Spinal cord (tissue), 10 donors: ENCODE data around the gene DDO. TPM values are rescaled to one million over a fixed set of nuclear protein-coding genes. Genes with fewer than 3 reads are reported as not detected.
"Not testable (repeated sequence)": the region's sequence is repeated elsewhere in the genome, so short reads cannot be mapped to it uniquely, and the experiment has no call there.

Source experiments
- DNase-seq, 6 donors: peaks; one replicate each; pipeline versions ENCODE4 v3.0.0 to v3.0.0-alpha.2; 2013 to 2015; ENCODE audit warnings: low spot score in 6 of 6, low read depth in 4 of 6
- H3K27ac ChIP-seq: one replicate; pipeline ENCODE4 v1.5.1; 2013; ENCODE audit warnings: low read depth, low read length, control low read depth
- H3K27me3 ChIP-seq: one replicate; pipeline ENCODE4 v1.6.1; 2013; ENCODE audit warnings: low read length; ENCODE audit not compliant: control insufficient read depth, insufficient read depth
- H3K36me3 ChIP-seq: one replicate; pipeline ENCODE4 v1.6.1; 2013; ENCODE audit warnings: low read length; ENCODE audit not compliant: control insufficient read depth, insufficient read depth
- H3K4me1 ChIP-seq: one replicate; pipeline ENCODE4 v1.6.1; 2013; ENCODE audit warnings: low read length; ENCODE audit not compliant: control insufficient read depth, insufficient read depth
- H3K4me3 ChIP-seq: one replicate; pipeline ENCODE4 v1.5.1; 2013; ENCODE audit warnings: low read depth, low read length, control low read depth
- H3K9me3 ChIP-seq: one replicate; pipeline ENCODE4 v1.6.1; 2013; ENCODE audit warnings: low read length; ENCODE audit not compliant: control insufficient read depth, insufficient read depth
- WGBS: methylation state at CpG from one replicate; pipeline ENCODE4 v1.1.5; 2013; ENCODE audit warnings: missing lambda C conversion rate; ENCODE audit not compliant: insufficient coverage; 5-methylcytosine and 5-hydroxymethylcytosine counted together
- polyA plus RNA-seq, 2 donors: library from polyadenylated mRNA; unstranded; fragments of 120-200 nt; gene quantifications; one replicate each; pipeline ENCODE4 v1.2.1, GENCODE V29; 2013; ENCODE audit not compliant: insufficient read length in 2 of 2
- total RNA-seq, 2 donors: library from RNA; depleted of rRNA in 1 of 2; stranded (reverse); fragments of 120-200 nt in 1 of 2; fragments of >200 nt in 1 of 2; gene quantifications; one replicate each; pipeline versions ENCODE4 v1.2.3 to v1.2.4, GENCODE V29; 2013 to 2014
- donor health status: healthy.

Gene DDO
- total and polyA plus RNA-seq, 4 donors = 0.44 to 0.98 (median 0.85) TPM

DNA sequence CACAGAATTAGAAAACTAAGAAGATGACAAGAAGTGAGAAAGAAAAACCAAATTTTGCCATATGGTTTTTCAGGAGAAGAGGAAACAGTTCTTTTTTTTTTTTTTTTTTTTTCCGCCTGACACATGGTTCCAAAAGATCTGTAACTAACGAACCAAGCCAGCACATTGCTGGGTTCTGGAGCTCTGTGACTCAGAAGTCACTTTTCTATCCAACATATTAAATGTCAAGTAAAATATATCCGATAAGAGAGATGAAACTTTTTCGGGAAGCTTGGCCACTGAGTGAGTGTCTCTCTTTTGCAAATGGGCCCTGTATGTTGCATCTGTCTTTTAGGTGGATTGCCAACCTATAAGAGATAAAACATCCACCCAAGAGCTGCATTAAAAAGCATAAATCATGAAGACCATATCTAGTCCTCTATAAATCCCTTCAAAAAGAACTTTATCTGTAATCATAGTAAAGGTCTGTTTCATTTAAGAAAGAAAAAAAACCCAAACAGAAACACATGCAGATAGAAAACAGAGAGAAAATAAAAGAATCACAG is 61.8 kb downstream of the DDO start:
- peak in 1 of 6 donors; percentile 77 for DNase-seq
- H3K27me3 ChIP-seq = peaks cover 6% of the 10 kb centered on the region
- peaks cover 21% of the 10 kb centered on the region for H3K4me1 ChIP-seq
- peak overlapping the region; percentile 50 for H3K27ac ChIP-seq
- no peak overlapping the region for H3K4me3 ChIP-seq
- no CpG with 5 or more reads among the region's 4 CpGs for WGBS
- no peaks in the 10 kb centered on the region for H3K9me3 ChIP-seq
- H3K36me3 ChIP-seq = no peaks in the 10 kb centered on the region

GRCh38 chr6:110352563-110353262 is 62.7 kb downstream of the DDO start:
- 27% methylated on average over 5 of the region's 7 CpGs for WGBS
- H3K27me3 ChIP-seq = peaks cover 6% of the 10 kb centered on the region
- no peaks in the 10 kb centered on the region for H3K36me3 ChIP-seq
- peak in 1 of 6 donors; percentile 42 for DNase-seq
- H3K9me3 ChIP-seq = no peaks in the 10 kb centered on the region
- no peak overlapping the region for H3K4me3 ChIP-seq
- H3K27ac ChIP-seq = peak overlapping the region; percentile 50
- H3K4me1 ChIP-seq = peaks cover 17% of the 10 kb centered on the region

DNA sequence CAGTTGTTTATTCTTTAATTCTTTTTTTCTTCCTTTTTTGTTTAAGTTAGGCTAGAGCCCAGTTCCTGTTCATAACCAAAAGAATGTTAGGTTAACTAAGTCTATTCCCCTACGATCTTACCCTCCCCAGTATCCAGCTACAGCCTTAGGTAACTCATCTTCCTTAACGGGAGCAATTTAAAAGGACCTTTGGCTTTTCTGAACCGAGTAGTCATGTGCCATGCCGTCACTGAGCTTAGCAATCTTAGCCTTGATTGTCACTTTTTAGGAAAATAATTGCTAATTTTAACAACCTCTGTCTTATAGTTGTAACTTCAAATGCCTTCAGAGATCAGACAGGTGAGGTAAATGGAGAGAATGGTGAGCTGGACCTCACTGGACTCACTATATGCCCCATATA is 63.4 kb downstream of the DDO start:
- H3K4me3 ChIP-seq = no peak overlapping the region
- H3K27me3 ChIP-seq = peaks cover 6% of the 10 kb centered on the region
- no peaks in the 10 kb centered on the region for H3K9me3 ChIP-seq
- WGBS = 45% methylated on average over 2 of the region's 4 CpGs
- H3K4me1 ChIP-seq = peaks cover 11% of the 10 kb centered on the region
- no peak overlapping the region for H3K27ac ChIP-seq
- H3K36me3 ChIP-seq = no peaks in the 10 kb centered on the region
- no peak for DNase-seq

- H3K36me3 ChIP-seq = no peaks in the 10 kb centered on the region
- no peaks in the 10 kb centered on the region for H3K9me3 ChIP-seq
- H3K27ac ChIP-seq = no peak overlapping the region
- no peak for DNase-seq
- H3K27me3 ChIP-seq = peaks cover 4% of the 10 kb centered on the region
- H3K4me1 ChIP-seq = peaks cover 10% of the 10 kb centered on the region
- H3K4me3 ChIP-seq = no peak overlapping the region
- WGBS = 67% methylated on average over 2 of the region's 3 CpGs
These were observed 63.8 kb downstream of the DDO start for GRCh38 chr6:110351546-110351945.

DNA sequence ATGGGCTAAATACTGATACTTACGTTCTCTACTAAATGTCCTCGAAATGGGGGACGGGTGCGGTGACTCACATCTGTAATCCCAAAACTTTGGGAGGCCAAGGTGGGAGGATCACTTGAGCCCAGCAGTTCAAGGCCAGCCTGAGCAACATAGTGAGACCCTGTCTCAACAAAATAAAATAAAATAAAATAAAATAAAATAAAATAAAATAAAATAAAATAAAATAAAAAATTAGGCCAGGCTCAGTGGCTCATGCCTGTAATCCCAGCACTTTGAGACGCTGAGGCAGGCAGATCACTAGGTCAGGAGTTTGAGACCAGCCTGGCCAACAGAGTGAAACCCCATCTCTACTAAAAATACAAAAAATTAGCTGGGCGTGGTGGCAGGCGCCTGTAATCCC is 64.8 kb downstream of the DDO start:
- not testable (repeated sequence) for H3K27ac ChIP-seq, DNase-seq, H3K4me3 ChIP-seq, H3K27me3 ChIP-seq, H3K4me1 ChIP-seq, H3K36me3 ChIP-seq, H3K9me3 ChIP-seq
- 100% methylated on average over 4 of the region's 7 CpGs for WGBS

DNA sequence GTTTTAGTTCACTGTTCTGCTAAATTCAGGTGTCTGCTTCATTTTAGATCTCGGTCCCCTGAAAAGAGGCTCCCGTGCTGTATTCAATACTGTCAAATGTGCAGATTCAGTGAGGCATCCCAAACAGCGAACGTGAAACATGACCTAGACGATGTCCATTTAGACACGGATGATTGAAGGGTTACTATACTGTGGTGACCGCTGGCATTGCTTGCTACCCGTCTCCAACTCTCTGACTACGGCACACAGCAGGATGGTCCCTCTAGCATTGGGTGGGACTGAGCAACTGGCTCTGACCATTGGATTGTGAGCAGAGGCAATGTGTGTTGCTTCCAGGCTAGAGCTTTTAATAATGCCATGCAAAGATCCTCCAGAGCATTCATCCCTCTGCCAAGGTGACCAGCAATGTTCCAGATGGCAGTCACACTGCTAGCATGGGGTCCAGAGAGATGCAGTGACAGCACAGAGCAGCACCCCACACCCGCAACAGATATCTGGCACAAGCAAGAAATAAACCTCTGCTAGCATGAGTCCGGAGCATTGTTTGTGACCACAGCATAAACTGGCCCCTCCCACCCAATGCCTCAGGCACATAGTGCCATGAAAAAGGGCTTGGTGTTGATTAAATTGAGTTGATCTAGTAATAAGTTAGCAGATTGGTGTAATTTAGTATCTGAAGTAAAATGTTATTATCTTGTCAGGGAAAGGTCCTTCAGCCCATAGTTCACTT is 66.2 kb downstream of the DDO start:
- WGBS = 58% methylated on average over 9 of the region's 11 CpGs
- H3K4me1 ChIP-seq = peaks cover 6% of the 10 kb centered on the region
- H3K9me3 ChIP-seq = no peaks in the 10 kb centered on the region
- H3K36me3 ChIP-seq = no peaks in the 10 kb centered on the region
- no peaks in the 10 kb centered on the region for H3K27me3 ChIP-seq
- no peak overlapping the region for H3K4me3 ChIP-seq
- DNase-seq = no peak
- H3K27ac ChIP-seq = no peak overlapping the region

- no peak for DNase-seq
- H3K27me3 ChIP-seq = no peaks in the 10 kb centered on the region
- no peak overlapping the region for H3K4me3 ChIP-seq
- no peak overlapping the region for H3K27ac ChIP-seq
- WGBS = 60% methylated on average over 1 of the region's 4 CpGs
- no peaks in the 10 kb centered on the region for H3K9me3 ChIP-seq
- H3K36me3 ChIP-seq = no peaks in the 10 kb centered on the region
- H3K4me1 ChIP-seq = peaks cover 12% of the 10 kb centered on the region
These were observed 70.3 kb downstream of the DDO start for GRCh38 chr6:110345025-110345424.

DNA sequence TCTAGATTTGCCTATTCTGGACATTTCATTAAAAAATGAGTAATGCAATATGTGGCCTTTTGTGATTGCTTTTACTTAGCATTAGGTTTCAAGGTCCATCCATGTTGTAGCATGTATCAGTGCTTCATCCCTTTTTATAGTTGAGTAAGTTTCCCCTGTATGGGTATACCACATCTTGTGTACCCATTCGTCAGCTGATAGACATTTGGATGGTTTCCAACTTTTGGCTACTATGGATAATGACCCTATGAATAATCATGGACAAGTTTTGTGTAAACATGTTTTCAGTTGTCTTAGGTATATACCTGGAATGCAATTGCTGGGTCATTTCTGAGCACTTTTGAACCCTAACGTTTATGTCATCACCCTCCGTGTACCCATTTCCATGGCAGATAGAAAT is 72.6 kb downstream of the DDO start:
- 75% methylated on average over 1 of the region's 3 CpGs for WGBS
- Histone ChIP-seq H3K4me1 (peaks cover 6% of the 10 kb centered on the region), H3K4me3 (no peak overlapping the region), H3K36me3 (no peaks in the 10 kb centered on the region), H3K27me3 (no peaks in the 10 kb centered on the region), H3K9me3 (no peaks in the 10 kb centered on the region), H3K27ac (no peak overlapping the region)
- DNase-seq = no peak
